ENCODE data around the gene CFAP299.

The CFAP299 gene

DNA sequence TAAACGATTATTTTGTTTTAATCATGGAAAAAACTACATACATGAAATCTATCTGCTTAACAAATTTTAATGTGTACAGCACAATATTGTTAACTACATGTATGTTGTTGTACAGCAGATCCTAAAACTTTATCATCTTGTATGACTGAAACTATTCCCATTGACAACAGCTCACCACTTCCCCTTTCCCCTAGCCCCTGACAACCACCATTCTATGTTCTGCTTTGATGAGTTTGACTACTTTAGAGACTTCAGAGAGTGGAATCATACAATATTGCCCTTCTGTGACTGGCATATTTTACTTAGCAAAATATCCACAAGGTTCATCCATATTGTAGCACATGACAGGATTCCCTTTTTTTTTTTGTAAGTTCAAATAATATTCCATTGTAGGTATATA, 185.9 kb downstream of the CFAP299 start:
- no peak for DNase-seq (ENCODE audit: low read depth)

DNA sequence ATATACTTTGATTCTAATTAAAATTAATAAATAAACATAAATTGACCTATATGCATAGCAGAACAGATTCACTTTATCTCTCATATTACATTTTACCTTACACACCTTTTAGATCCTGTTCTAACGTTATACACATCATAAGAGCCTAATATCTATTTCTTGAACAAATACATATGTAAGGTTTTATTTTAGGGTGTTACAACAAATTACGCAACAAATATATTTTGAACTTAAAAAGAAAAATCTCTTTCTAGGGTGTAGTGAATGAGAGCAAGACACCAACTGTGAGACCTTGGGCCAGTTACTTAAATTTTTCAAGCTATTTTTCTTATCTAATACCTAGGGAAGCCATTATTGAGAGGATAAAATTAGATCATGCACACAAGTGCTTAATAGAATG, 191.2 kb downstream of the CFAP299 start:
- DNase-seq (ENCODE audit: low read depth): no peak

DNA sequence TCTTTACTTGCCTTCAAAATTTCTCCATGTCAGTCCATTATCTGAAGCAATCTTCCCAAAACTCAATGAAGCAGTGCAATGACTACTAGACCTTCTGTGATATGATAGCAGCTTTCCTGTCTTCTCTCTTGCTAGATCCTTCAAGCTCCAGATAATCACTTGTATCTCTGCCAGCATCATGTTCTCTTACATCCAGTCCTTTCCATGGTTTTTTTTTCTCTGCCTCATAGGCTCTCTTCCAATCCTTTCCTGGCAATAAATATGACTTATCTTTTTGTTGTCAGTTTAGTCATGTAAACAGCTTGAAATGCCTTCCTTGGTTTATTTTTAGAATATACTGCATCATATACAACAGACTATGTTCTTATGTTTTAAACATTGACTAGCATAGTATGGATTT, 193.5 kb downstream of the CFAP299 start:
- DNase-seq (ENCODE audit: low read depth): no peak

DNA sequence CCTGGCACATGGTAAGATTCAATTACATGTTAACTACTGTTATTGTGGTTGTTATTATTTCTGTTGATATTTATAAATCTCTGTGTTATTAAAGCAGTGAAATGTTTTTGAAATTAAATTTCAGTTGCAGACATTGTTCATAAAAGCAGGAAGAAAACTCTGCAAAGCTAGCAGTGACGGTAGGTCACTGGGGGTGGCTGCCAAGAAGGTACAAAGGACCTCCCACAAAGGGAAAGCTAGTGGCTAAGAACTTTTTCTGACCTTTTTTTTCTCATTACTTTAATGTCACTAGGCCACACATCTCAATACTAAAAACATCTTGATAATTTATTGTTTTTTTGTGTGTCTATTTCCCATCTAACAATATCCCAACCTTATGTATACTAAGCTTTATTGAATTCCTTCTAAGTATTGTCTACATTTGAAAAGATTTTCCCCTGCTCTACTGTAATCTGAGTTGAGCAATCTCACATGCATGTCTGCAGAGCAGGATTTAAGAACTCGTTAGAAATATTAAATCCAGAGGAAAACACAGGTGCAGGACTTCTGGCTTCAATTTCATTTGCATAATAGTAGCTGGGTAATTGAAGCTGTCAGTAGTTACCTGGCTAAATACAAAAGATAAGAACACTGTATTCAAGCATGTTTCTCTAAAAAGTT, 197.3 kb downstream of the CFAP299 start:
- DNase-seq (ENCODE audit: low read depth): no peak

DNA sequence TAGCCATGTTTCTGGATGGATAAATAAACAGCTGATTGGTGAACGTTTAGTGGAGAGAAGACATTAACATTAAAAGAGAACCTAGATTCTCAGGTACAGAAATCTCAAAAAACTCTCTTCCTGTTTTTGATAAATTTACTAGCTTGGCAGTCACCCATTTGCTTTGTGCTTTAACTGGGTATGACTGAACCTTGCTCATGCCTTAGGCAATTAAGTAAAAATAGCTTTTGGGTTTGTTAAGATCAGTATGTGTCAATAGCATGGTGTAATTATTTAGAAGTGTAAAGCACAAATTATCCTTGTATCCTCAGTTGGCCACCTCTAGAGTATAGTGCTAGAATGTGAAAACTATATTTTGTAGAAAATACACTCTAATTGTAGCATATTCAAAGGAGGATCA, 200.0 kb downstream of the CFAP299 start:
- DNase-seq (ENCODE audit: low read depth): no peak

DNA sequence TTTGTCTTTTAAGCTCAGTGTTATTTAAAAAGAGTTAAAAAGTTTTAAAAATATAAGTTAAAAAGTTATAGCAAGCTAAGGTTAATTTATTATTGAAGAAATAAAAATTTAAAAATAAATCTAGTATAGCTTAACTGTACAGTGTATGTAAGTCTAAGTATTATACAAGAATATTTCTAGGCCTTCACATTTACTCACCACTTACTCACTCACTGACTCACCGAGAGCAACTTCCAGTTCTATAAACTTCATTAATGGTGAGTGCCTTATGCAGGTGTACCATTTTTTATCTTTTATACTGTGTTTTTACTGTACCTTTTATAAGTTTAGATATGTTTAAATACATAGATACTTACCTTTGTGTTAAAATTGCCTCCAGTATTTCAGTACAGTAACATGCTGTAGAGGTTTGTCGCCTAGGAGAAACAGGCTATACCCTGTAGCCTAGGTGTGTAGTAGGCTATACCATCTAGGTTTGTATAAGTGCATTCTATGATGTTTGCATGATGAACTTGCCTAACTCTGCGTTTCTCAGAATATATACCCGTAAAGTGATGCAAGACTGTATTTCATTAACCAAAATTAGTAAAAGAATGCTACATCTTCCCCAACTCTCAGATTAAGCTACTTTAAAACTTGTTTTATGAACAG, 202.9 kb downstream of the CFAP299 start:
- DNase-seq (ENCODE audit: low read depth): no peak

DNA sequence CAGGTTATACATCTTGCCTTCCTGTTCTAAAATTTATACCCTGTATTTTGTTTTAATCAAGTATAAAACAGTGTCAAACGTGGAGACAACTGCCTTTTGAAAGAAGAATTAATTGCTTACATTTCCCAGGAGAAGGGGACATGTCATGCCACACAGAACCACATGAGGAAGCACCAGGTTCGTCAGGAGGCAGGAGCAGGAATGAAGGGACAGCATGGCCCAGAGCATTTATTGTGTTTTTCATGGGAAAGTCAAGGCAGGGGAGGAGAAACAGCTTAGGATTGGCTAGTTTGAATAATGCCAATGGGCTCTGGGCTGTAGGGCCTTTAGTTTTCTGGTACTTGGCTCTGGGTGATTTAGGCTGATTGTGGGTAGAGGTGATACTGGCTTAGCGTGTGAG, 203.7 kb downstream of the CFAP299 start:
- no peak for DNase-seq (ENCODE audit: low read depth)

DNA sequence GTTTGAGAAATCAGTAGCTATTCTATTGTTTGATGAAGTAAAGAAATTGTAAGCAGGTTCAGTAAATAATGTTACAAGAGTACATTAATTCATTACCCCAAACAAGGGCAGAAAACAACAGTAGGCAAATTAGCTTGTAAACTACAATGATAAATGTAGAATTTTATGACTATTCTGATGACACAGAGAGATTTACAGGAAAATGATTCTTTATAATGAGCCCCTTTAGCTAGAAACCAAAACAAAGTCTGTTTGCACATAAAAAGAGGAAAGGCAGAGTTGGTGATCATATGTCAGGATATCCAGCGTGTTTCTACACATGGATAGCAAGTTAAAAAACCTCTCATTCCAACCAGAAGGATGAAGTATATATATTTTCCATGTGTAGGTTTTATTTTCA, 204.8 kb downstream of the CFAP299 start:
- DNase-seq (ENCODE audit: low read depth): no peak

DNA sequence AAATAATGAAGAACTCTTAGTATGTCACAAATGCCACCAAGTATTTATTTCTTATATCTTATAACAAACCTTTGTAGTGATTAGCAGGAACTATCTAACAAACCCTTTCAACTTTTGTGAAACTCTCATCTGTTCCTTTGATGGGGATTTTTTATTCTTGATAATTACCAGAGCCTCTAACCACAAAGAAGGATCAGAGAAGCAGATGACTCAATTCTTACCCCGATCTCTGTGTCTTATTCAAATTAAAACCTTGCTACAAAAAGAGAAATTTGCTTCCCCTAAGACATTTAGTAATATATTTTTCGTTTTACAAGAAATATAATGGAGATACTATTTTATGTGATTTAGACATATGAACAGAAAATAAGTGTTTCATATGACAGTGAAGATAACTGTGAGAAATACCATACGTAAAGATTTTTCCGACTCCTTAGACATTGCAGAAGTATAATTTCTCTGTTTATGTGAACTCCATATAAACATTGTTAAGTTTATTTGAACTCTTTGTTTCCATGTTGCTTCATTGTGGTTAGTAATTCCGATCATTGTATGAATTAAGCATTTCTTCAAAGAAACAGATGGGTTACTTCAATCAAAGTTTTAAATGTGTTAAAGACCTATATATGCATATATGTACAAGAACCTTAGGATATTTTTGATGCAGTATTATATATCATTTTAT, 205.4 kb downstream of the CFAP299 start:
- DNase-seq (ENCODE audit: low read depth): no peak

DNA sequence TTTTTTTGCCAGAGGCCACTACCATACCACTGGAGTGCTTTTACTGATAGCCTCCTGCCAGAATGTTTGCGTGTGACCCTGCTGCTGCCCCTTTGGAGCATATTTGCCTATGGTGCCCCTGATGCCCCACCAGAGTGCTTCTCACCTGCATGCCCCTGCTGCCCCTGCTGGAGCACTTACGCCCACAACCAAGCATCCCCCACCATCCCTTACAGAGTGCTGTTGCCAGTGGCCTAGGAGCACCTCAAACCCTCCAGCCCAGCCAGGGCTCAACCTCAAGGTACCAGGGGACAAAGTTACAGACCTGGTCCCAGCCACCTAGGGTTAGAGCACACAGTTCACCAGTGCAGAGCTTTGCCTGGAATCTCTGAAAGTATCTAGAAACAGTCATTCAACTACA, 207.2 kb downstream of the CFAP299 start:
- DNase-seq (ENCODE audit: low read depth): no peak

DNA sequence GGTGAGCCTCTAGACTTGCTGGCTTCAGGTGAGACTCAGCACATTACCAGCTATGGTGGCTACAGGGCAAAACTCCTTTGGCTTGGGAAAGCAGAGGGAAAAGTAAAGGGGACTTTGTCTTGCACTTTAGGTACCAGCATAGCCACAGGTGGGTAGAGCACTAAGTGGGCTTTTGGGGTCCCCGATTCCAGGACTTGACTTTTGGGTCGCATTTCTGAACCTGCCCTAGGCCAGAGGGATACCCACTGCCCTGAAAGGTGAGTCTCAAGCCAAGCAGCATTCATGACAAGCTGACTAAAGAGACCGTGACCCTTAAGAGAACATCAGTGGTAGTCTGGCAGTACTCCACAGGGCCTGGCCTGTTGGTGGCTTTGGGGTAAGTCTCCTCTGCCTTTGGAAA, 224.8 kb downstream of the CFAP299 start:
- DNase-seq (ENCODE audit: low read depth): no peak

DNA sequence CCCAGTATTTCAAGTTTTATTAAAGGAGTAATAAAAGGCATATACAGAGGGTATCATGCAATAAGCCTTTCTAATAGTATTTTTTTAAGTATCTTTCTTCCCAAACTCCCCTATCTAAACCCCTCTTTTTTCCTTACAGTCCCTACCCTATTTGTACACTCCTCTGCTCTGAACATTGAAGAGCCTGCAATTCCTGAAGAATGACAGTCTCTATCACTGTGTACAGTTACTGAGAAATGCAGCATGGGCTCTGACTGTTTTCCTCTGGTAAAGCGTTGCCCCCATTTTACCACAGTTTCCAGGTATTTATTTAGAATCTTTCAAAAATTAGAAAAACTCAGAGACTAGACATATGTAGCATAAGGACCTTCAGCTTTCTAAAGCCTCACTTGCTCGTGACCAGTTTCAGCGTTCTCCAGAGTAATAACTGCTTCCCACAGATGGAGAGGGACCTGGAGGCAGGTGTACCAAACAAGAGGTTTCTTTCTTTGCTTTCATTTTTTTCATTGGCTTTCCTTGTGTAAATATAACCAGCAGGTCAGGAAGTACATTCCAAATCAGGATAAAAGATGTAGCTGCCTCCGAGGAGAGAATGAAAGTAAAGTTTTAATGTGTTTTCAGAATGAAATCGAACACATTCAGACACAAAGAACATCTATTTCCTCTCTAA, 230.8 kb downstream of the CFAP299 start:
- DNase-seq (ENCODE audit: low read depth): no peak

DNA sequence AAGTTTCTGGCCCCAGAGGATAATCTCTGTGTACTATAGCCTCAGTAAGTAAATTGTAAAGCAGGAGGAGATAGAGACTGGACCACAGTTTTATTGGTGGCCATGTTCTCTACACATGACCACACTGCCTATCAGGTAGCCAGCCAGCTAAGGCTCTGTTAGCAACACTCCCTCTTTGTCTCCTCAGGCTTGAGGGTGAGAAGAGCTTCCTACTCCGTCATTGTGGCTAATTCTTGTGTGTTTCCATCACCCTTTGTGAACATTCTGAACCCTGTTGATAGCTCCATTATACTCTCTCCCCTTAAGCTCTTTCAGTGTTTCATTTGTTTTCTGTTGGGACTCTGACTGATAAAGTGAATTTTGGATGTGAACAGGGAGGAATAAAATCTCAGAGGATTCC, 233.4 kb downstream of the CFAP299 start:
- no peak for DNase-seq (ENCODE audit: low read depth)

DNA sequence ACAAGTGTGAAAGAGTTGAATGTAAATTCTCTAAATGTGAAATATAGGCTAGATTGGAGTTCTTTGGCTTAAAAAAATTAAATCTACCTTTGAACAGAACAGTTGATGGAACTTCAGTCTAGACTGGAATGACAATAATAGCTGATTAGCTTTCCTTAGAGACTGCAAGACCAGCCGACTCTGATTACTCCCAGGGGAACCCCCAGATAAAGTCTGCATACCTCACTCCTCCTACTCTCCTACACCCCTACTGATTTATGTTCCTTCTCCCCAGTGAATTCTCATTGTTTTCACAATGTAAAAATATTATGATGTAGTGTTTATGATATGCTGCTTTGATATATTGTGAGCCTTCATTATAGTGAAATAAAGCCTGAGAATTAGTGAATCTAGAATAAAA, 241.3 kb downstream of the CFAP299 start:
- DNase-seq (ENCODE audit: low read depth): no peak

DNA sequence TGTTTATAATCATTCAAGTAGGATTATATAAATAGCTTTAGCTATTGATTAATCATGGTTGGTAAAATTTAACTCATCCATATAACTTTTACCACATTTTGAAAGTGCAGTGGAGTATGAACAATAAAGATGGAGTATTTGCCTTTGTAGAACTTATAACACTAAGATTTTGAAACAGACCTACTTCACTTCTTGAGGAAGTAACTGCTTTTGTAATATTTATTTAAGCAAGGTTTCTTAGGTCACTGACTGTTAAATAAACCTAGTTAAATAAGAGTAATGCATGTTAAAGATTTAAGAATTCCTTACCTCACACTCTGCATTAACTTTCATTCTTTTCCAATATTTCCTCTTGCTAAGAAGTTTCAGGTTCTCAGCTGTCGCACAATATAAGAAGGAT, 242.5 kb downstream of the CFAP299 start:
- no peak for DNase-seq (ENCODE audit: low read depth)

DNA sequence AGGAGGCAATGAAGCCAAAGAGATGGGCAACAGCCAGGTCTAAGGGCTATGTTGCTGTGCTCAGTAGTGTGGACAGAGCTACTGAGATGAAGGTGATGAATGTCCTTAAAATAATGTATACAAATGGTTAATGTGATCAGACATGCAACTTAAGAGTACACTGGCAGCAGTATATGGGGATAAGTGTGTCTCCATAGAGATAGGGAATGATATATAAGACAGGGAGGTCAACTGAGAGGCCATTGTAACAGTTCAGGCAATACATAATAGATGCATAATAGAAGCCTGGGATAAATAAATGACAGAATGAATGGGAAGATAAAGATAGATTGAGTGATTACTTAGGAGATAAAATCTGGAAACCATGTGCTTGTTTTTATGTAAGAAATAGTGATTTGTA, 250.0 kb downstream of the CFAP299 start:
- DNase-seq (ENCODE audit: low read depth): no peak

DNA sequence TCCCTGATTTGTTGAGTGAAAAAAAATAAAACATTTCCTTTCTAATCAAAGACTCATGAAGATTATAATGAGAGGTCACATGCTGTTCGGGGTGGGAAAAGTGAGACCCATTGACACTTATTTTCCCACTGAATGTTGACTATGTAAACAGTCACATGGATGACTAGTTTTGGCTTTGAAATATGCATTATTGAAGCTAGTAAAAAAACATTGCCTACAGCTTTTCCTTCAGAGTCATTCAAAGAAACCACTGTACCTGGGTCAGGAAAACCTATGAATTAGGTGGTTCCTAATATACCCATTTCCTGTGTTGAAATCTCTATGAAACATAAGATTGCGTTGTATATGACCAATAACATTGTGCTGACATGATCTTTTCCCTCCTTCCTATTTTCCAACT, 251.2 kb downstream of the CFAP299 start:
- no peak for DNase-seq (ENCODE audit: low read depth)

DNA sequence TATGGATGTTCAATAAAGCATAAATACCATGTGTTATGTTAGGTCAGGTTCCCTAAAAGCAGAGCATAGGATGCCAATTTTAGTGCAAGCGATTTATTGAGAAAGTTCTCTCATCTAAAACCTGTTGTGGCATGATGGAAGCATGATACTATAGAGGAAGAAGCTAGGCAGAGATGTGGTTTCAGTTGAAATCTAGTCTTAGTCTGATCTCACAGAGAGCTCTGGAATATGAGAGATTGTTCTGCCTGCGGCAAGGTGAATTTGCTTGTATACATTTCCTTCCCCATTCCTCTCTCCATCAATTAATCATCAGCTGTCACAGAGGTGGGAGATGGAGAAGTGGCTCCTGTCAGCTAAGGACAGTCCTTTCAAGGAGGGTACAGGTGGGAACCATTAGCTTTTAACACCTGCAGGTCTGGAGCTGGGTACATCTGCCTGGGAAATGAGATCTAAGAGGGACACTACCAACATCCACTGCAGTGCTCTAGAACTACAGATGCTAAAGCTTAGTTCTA, 252.4 kb downstream of the CFAP299 start:
- DNase-seq (ENCODE audit: low read depth): no peak

DNA sequence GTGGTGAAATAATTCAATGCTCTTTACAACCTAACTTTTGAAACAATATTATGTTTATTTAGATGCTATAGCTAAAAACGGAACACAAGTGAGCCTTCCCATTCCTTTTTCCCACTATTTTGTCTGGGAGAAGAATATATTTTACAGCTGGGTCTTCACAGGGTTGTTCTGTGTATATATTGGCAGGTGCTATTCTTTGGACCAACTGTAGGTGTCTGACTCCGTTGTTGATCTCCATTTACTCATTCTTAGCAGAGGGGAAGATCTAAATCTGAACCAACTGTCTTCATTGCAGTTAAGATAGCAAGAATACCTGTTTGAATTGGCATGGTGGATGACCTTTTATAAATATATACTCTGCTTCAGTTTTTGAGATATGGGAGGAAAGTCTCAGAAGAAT, 257.4 kb downstream of the CFAP299 start:
- no peak for DNase-seq (ENCODE audit: low read depth)

DNA sequence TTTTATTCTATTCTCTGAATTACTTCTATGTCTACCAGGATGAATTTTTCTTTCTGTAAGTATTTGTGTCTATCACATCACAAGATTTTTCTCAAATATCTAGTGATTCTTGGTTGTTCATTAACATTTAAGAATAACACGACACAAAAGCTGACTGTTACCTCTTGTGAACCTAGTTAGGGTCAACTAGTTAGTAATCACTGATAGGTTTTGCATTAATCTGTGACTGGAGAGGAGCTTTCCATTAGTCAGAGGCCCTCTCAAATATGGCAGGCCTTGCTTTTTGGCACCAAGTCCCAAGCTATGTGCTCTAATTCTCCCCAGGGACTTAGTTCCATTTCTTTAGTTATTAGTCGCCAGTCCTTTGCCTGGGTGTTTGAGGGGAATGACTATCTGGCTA, 259.2 kb downstream of the CFAP299 start:
- DNase-seq (ENCODE audit: low read depth): no peak

DNA sequence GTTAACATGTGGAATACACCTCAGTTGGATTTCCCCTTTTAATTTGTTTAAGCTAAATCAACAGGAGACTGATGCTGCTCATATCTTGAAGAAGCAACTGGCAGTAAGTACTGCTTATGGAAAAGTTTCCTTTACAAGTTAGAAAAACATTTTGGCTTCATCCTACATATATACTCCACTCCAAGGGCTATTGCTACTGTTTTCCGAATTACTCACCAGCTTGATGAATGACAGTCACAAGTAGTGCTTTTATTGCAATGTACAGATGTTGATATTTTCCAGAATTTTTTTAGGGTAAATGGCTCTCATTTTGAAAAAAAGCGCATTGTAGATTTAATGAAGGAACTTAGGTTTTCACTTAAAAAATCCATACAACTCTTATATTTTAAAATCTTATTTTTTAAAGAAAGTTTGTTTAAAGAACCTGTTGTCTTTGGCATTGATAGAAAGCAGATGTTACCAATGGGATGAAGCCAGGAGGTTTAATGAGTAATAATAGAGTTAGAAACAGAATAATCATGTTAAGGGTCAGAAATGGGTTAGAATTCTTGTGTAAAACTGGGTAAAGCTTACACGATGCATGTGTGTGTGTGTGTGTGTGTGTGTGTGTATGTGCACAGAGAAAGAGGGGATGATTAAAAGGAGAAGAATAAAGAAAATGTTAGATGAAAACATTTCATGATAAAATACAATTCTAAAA, 272.9 kb downstream of the CFAP299 start:
- DNase-seq (ENCODE audit: low read depth): no peak

DNA sequence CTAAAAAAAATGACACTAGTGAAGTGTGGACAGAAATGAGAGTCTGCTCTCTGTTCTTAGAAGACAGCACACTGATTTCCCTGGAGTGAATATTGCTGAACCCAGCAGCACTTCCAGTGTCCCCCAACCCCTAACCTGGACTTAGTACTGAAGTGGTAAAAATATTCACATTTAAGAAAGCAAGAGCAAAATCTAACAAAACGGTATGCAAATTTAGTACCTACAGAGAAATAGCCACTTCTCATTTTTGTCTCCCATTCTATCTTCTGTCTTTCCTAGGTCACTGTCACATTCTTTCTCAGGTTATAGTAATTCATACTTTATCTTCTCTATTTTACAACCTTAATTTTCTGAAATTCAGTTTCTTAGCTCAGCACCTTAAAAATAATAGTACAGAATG, 274.7 kb downstream of the CFAP299 start:
- no peak for DNase-seq (ENCODE audit: low read depth)

Data from stimulated activated CD8-positive, alpha-beta memory T cell treated with anti-CD3 and anti-CD28 coated beads, Interleukin-15, amount 100 ng/mL, for 24 hours (primary cell).